Measurements from ENCODE around the gene NDUFA13. TPM values are rescaled to one million over a fixed set of nuclear protein-coding genes. Genes with fewer than 3 reads are reported as not detected.

Gene NDUFA13
- total and polyA plus RNA-seq, 12 donors, result 17.0 to 558 (median 326) TPM

DNA sequence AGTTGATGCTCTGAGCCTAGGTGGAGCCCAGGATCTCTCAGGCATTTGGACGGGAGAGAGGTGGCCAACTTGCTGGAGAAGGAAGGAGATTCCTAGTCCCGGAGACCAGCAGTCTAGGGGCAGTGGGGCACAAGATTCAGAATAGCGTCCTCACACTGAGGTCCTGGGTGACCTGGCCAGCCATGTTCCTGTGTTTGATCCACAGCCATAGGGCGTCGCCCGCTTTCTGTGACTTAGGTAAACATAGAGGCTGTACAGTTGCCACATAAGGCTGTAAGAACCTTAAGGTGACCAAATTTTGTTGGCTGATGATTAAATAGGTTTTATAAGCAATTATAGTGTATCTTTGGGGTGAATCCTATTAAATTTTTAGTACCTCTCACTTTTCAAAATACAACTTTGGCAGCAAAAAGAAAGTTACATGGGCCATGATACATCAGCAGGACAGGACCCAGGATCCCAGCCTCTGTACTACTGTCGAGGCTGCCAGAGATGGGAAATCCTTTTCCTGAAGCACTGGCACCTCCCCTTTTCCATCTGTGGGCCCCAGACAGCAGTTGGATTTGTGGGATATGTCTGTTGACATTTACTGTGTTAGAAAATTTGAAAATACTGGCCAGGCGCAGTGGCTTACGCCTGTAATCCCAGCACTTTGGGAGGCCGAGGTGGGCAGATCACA lies 38.2 kb upstream of the NDUFA13 start:
- no peaks in the 10 kb centered on the region for H3K36me3 ChIP-seq (replicated peaks in 1 of 2)
- DNase-seq, result no peak
- no peak overlapping the region for H3K27ac ChIP-seq
- no peaks in the 10 kb centered on the region for H3K9me3 ChIP-seq (replicated peaks in 1 of 3)
- intact Hi-C loops (cut with DNase I), result no loop called here
- H3K4me3 ChIP-seq, result no peak overlapping the region
- 91 to 93% (median 93%) methylated on average over 8 to 10 of the region's 10 CpGs for WGBS, 4 donors
- no peaks in the 10 kb centered on the region for H3K27me3 ChIP-seq
- peaks cover 9 to 24% of the 10 kb centered on the region in 2 donors for H3K4me1 ChIP-seq (replicated peaks in 1 of 2)
- TF ChIP-seq CTCF (IDR thresholded peaks at IDR 0.05), result no peak

- no peaks in the 10 kb centered on the region for H3K9me3 ChIP-seq (replicated peaks in 1 of 3)
- DNase-seq, result no peak
- intact Hi-C loops (cut with DNase I), result no loop called here
- TF ChIP-seq POLR2A (IDR thresholded peaks at IDR 0.05) (no peak), CTCF (IDR thresholded peaks at IDR 0.05) (no peak)
- peaks cover 0 to 6% of the 10 kb centered on the region in 2 donors for H3K4me1 ChIP-seq (replicated peaks in 1 of 2)
- no peaks in the 10 kb centered on the region for H3K27me3 ChIP-seq
- no peaks in the 10 kb centered on the region for H3K36me3 ChIP-seq (replicated peaks in 1 of 2)
- 80 to 84% (median 83%) methylated on average over 3 to 5 of the region's 5 CpGs for WGBS, 4 donors
- H3K27ac ChIP-seq, result no peak overlapping the region
- H3K4me3 ChIP-seq, result no peak overlapping the region
Measured at GRCh38 chr19:19480688-19481087, 35.3 kb upstream of the NDUFA13 start.

- TF ChIP-seq CTCF (IDR thresholded peaks at IDR 0.05) (no peak), POLR2A (IDR thresholded peaks at IDR 0.05) (no peak)
- Histone ChIP-seq H3K4me3 (no peak overlapping the region), H3K27ac (no peak overlapping the region), H3K9me3 (replicated peaks in 1 of 3) (no peaks in the 10 kb centered on the region), H3K36me3 (replicated peaks in 1 of 2) (no peaks in the 10 kb centered on the region), H3K4me1 (replicated peaks in 1 of 2) (peaks cover 7 to 8% of the 10 kb centered on the region in 2 donors), H3K27me3 (no peaks in the 10 kb centered on the region)
- no peak for DNase-seq
- 78 to 89% (median 83%) methylated on average over 10 to 19 of the region's 19 CpGs for WGBS, 4 donors
- intact Hi-C loops (cut with DNase I), result no loop called here
Measured at GRCh38 chr19:19482809-19483596, 33.0 kb upstream of the NDUFA13 start.

GRCh38 chr19:19485161-19485997 lies 30.6 kb upstream of the NDUFA13 start:
- TF ChIP-seq POLR2A (IDR thresholded peaks at IDR 0.05), result no peak
- TF ChIP-seq CTCF (IDR thresholded peaks at IDR 0.05), result no peak
- peaks cover 27 to 31% of the 10 kb centered on the region in 2 donors for H3K4me1 ChIP-seq (replicated peaks in 1 of 2)
- no peak overlapping the region for H3K27ac ChIP-seq
- H3K9me3 ChIP-seq (replicated peaks in 1 of 3), result no peaks in the 10 kb centered on the region
- no peak for DNase-seq
- H3K4me3 ChIP-seq, result no peak overlapping the region
- no peaks in the 10 kb centered on the region for H3K36me3 ChIP-seq (replicated peaks in 1 of 2)
- intact Hi-C loops (cut with DNase I), result loop anchor here in 1 of 2 donors (5.0 kb wide), 1 partner anchor 78 kb away; the partner anchor contains the start of gene GATAD2A
- H3K27me3 ChIP-seq, result no peaks in the 10 kb centered on the region
- WGBS, 4 donors, result 76 to 85% (median 79%) methylated on average over 10 to 15 of the region's 15 CpGs
